Esophagus muscularis mucosa (tissue), 3 donors: ENCODE measurements around the gene SEMA6A.

Source experiments
- POLR2A ChIP-seq: fragments of 450-650 bp; IDR thresholded peaks from one replicate; pipeline ENCODE4 v1.6.1; 2017; ENCODE audit warnings: antibody characterized with exemption, moderate library complexity, mild to moderate bottlenecking, low read depth
- POLR2AphosphoS5 ChIP-seq, 2 donors: sonication (generic); formaldehyde crosslinking; IDR thresholded peaks; one replicate each; pipeline ENCODE4 v1.6.1; 2017; ENCODE audit warnings: antibody characterized with exemption in 2 of 2
- TF ChIP-seq, protein P1 (sequence below), 3 experiments: fragments of 200-600 bp in 2 of 3; fragments of 450-650 bp in 1 of 3; sonication (generic) in 2 of 3; IDR thresholded peaks; one replicate each; pipeline ENCODE4 v1.5.1; 2017 to 2019; ENCODE audit warnings: antibody characterized with exemption in 3 of 3, mild to moderate bottlenecking in 2 of 3, moderate library complexity in 1 of 3

- TF ChIP-seq, protein P1, sequence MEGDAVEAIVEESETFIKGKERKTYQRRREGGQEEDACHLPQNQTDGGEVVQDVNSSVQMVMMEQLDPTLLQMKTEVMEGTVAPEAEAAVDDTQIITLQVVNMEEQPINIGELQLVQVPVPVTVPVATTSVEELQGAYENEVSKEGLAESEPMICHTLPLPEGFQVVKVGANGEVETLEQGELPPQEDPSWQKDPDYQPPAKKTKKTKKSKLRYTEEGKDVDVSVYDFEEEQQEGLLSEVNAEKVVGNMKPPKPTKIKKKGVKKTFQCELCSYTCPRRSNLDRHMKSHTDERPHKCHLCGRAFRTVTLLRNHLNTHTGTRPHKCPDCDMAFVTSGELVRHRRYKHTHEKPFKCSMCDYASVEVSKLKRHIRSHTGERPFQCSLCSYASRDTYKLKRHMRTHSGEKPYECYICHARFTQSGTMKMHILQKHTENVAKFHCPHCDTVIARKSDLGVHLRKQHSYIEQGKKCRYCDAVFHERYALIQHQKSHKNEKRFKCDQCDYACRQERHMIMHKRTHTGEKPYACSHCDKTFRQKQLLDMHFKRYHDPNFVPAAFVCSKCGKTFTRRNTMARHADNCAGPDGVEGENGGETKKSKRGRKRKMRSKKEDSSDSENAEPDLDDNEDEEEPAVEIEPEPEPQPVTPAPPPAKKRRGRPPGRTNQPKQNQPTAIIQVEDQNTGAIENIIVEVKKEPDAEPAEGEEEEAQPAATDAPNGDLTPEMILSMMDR (IDR thresholded peaks at IDR 0.05), result no peak
- TF ChIP-seq POLR2A (no peak), POLR2AphosphoS5 (IDR thresholded peaks at IDR 0.05) (no peak)
Observed at GRCh38 chr5:116442095-116442534, 132.5 kb downstream of the SEMA6A start.
